Inflammatory macrophage (primary cell): ENCODE results near the gene RALGAPA1.
"Not testable (repeated sequence)": the region's sequence is repeated elsewhere in the genome, so short reads cannot be mapped to it uniquely, and the experiment has no call there.

Source experiments
- DNase-seq, 2 donors: peaks; one replicate each; pipeline ENCODE4 v3.0.0-alpha.2; 2020 to 2022

The RALGAPA1 gene

DNA sequence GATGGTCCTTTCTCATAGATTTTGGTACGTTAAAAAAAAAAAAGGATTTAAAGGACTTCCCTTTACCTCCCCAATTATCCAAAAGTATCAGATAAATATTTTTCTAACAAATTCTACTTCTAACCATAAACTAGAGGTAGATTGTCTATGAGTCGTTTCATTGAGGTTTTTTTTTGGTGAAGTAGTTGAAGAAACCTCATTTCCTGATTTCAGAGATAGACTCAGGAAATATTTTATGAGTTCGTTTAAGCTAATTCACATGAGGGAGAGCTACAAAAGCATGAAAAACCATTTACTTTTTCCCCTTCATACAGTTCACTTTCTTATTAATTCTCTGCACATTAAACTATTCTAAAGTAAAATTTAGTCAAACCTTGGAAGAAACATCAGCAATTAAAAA is 112.5 kb downstream of the RALGAPA1 start:
- no peak for DNase-seq

DNA sequence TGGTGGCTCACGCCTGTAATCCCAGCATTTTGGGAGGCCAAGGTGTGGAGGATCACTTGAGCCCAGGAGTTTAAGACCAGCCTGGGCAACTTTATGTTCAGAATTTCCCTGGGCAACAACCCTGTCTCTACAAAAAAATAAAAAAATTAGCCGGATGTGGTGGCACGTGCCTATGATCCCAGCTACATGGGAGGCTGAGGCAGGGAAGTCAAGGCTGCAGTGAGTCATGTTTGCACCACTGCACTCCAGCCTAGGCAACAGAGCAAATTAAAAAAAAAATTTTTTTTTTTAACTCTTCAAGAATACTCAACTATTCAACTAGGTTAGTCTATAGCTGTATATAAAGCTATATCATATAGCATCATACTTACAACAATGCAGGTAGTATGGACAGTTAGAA is 113.0 kb downstream of the RALGAPA1 start:
- no peak for DNase-seq

DNA sequence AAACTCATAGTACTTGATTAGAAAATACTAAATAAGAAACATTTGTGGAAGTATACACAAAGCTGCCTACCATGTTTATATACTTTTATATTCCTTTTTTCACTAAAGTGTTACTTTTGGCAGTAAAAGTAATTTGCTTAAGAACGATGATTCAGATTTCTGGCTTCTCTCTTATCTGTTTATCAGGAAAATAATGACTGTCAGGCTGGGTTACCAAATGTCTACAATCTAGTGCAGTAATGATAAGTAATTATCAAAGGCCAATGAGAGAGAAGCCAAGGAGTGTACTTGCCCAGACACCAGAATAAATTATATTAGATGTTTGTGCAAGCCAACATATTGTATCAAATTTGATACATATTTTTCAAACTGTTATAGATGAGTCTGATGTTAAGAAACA is 113.4 kb downstream of the RALGAPA1 start:
- no peak for DNase-seq

DNA sequence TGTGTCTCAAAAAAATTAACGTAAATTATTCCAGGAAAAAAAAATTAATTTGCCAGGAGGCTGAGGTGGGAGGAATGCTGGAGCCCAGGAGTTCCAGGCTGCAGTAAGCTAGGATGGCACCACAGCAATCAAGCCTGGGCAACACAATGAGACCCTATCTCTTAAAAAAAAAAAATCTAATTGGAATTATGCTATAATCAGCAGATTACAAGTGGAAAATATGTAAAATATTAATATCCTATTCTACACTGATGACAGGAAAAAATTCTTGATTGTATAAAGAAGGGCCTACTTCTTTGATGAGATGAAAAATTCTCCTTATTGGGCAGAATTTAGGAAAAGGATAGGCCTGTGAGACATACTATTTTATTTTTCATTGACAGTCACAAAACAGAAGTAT is 114.0 kb downstream of the RALGAPA1 start:
- DNase-seq = no peak

DNA sequence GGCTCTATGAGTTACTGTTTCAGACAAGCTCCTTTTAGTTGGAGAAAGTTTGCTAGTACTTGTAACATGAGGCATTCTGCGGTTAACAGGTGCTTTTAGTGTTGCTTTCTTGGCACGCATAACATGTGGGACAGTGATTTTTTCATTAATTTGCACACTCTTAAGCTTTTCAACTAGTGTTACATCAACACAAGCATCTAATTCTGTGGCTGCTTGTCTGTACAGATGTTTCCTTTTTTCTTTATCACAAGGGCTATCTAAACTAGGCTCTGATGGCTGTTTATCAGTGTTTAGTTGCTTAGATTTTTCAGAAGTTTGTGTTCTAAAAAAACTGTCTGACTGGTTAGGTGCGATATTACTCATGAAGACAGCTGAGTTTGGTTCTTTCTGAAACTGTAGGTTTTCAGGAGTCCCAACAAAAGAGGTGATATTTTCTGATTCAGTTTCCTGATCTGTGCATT is 120.1 kb downstream of the RALGAPA1 start:
- DNase-seq = no peak

DNA sequence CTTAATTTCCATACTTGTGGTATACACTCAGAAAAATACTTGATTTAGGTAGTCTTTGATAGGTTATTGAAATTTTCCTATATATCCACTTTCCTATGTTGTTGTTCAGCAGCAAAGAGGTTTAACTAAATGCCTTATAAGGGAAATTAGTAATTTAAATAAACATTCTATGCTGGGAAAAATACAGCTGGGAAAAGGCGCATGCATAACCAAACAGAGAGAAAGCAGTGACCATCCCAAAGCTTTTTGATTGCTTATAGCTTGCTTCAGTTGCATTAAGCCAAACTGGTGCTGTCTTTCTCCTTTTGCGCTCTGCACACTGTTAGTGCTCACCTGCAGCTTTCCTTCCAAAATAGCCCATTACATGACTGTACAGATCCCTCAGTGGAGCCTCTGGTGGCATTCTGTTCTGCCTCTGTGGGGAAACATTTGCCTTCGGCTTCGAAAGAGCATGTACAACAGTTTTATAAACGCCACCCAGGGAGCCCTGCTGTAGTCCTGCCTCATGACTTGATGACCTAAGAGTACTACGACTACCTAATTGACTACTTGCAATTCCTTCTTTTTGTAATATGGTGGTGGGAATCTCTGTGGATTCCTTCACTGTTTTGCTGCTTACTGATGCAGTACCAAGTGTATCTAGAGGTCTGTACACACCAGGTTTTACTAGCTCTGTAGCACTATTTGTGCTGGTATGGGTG is 120.8 kb downstream of the RALGAPA1 start:
- DNase-seq = no peak

DNA sequence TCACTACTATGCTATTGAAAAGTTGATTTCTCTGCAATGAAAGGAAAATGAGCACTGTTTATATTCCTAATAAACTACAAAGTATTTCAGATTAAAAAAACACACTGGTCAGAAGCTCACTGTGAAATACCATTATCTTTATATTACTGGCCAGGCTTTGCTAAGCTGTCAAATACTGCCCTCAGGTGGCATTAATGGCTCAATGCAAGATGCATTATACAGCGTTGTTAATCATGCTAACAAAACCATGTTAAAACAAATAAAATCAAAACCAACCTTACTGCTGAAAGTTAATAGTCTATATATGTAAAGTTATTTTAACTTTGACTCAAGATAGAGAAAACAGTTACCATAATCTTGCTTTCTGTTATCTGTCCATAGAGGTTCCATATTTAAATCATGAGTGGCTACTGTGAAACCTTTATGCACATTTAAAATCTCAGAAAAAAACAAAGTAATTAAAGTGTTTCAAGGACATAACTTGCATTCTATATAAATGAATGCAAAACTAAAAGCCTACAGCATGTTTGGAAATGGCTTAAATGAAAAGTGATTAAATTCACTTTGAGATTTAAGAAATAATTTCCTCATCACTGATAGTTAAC is 121.7 kb downstream of the RALGAPA1 start:
- peak; percentile 51 to 57 for DNase-seq

DNA sequence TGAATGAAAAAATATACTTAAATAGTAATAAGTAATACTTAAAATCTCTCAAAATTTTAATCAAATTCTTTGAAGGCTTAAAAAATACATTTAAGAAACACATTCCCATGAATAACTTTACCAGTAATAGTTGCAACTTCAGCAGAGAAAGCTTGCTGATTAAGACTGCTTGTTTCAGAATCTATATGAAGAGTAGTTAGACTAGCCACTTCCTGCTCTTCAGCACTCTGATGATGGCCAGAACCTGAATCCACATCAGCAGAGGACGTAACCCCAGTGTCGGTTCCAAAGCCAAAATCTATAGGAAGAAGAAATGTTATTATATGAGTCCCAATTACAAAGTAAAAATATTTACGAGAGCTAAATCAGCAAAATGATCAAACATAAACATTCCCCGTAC is 125.4 kb downstream of the RALGAPA1 start:
- DNase-seq = not testable (repeated sequence)

DNA sequence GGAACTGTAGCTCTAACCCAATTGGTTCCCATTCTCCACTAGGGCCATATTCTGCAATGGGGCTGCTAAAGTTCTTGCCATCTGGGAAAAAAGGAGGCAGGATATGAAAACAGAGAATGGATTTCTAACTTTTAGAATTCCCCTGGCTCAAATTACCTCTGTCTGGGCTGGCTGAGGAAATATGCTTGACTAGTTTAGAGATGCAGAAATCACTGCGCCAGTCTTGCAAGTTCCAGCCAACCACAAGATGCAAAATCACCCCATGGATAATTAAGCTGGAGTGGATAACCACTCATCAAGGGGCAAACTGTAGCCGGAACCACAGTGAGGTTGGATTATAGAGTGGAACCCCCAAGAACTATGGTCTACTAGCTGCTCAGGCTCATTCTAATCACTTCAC is 126.3 kb downstream of the RALGAPA1 start:
- no peak for DNase-seq

DNA sequence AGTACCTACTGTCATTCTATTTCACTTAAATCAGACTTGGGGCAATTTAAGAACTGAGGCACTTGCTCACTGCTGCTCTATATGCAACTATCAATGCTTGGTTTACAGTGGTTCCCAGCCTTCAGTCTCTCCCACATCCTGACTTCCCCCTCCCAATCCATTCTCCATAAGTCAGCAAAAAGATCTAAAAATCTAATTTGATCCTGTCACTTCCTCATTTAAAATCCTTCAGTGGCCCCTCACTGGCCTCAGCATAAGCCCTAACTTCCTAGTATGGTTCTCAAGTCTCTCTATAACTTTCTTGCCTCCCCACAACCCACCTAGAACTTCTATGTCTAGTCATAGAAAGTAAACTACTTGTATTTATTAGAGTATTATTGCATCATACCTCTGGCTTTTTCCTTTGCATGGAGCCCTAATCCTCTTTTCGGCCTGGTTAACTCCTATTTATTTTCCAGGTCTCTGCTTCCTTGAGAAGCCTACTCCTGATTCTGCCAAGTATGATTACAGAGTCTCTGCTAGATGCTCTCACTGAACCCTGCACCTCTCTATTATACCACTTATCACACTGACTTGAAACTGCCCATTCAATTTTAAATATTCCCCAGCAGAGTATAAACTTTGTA is 130.6 kb downstream of the RALGAPA1 start:
- peak; percentile 4 to 9 for DNase-seq

DNA sequence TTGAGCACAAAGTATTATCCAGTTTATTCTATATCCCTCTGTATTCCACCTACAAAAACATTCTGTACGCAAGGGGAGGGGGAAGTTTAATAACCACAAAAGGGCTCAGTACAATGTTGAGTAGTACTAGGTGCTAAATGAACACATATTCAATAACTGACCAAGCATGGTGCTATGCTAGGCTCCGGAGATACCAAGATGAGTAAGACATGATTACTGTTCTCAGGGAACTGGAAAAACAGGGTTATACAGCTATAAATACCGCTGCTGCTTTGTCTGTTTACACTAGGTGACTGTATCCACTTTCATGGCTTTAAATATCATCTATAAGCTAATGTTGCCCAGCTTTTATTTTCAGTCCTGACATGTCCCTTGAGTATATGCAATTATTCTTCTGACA is 139.3 kb downstream of the RALGAPA1 start:
- no peak for DNase-seq

DNA sequence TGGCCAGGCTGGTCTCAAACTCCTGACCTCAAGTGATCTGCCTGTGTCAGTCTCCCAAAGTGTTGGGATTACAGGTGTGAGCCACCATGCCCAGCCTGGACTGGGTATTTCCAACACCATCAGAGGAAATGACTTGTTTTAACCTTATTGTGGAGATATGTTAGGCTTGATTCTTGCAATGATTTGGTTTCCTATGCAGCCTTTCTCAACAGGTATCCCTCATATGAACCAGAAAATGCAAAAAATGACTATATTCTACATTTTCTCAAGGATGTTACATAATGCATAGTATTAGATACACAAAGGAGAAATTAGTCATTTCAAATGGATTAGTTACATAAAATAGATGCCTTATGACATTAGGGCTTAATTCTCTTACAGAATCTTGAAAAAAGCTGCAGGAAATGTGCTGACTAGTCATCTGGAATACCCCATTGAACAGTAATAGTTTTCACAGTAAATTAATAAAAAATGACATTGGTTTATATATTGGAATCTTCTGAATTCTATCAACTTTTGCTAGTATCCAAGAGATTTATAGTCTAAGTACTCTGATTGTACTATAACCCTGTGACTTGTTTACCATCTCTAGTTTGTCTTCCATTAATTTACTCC is 142.6 kb downstream of the RALGAPA1 start:
- no peak for DNase-seq

DNA sequence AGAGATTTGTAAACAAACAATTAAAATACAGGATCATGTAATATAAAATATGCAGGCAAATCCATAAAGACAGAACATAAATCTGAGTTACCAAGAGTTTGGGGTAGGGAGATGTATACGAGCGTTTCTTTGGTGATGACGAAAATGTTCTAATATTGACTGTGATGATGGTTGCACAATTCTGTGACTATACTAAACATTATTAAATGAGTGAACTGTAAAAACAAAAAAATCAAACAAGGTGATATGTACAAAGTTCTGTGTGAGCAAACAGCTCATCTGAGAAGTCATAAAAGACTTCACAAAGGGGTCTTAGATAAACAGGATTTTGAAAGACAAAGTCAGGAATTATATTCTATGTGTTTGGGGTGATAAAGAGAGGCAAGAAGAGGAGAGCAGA is 147.2 kb downstream of the RALGAPA1 start:
- no peak for DNase-seq

DNA sequence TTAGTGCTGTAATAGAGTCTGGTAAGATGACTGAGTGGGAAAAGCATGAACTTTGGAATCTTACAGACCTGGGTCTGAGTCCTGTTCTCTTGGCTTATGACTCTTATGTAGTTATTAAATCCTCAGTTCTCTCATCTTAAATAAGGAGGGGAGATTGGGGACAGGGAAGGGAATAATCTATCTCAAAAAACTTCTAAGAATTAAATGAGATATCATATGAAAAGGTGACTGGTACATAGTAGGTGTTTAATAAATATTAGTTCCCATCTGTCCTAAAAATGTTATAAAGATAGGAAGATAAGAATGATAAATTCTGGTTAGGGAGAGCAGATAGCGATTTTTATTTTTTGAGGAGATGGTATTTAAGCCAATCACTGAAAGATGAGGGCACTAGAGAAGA is 156.1 kb downstream of the RALGAPA1 start:
- no peak for DNase-seq

DNA sequence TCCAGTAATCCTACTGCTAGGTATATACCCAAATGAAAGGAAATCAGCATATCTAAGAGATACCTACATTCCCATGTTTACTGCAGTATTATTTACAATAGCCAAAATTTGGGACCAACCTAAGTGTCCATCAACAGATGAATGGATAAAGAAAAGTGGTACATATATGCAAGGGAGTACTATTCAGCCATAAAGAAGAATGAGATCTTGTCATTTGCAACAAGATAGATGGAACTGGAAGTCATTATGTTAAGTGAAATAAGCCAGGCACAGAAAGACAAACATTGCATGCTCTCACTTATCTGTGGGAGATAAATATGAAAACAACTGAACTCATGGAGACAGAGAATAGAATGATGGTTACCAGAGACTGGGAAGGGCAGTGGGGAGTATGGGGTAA is 165.6 kb downstream of the RALGAPA1 start:
- no peak for DNase-seq

DNA sequence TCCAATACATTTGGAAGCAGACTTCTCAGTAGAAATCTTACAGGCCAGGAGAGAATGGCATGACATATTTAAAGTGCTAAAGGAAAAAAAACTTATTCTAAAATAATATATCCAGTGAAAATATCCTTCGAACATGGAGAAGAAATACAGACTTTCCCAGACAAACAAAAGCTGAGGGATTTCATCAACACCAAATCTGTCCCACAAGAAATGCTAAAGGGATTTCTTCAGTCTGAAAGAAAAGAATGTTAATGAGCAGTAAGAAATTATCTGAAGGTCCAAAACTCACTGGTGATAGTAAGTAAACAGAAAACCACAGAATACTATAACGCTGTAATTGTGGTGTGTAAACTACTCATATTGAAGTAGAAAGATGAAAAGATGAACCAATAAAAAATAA is 171.2 kb downstream of the RALGAPA1 start:
- DNase-seq = no peak

DNA sequence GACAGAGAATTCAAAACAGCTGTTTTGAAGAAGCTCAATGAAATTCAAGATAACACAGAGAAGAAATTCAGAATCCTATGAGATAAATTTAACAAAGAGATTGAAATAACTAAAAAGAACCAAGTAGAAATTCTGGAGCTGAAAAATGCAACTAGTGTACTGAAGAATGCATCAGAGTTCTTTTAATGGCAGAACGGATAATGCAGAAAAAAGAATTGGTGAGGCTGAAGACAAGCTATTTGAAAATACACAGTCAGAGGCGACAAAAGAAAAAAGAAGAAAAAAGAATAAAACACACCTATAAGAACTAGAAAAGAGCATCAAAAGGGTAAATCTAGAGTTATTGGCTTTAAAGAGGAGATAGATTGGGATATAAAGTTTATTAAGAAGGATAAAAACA is 171.8 kb downstream of the RALGAPA1 start:
- no peak for DNase-seq

DNA sequence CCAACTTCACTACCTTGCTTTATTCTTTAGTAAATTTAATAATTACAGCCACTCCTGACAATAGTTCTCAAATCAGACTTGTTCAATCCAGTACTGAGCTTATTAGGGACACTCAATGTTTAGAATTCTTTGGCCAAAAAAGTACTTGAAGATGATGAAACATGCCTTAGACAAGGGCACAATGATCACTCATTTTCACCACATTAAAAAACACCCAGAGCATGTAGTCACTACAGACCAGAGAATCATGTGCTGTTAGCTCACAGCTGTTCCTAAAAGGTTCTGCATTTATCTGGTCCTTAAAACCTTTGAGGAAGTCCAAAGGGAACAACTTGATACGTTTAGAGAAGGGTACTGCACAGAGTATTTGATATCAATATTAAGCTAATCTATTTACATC is 176.4 kb downstream of the RALGAPA1 start:
- peak; percentile 72 to 79 for DNase-seq

DNA sequence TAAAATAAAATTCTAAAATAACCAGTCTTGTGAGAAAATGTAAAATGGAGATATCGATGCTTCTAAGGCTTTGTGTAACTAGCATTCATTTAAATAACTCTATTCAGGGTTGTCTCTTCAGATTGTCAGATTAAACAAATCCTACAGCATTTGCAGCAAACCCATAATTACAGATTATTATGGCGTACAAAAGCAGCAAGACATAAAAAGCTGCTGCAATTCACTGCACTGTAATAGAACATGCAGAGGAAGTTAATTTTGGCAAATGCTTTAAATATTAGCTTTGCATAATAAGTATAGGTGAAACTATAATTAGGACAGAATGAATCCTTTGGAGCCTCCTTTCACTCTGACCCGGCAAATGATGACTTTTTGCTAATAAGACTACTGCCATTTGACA is 176.8 kb downstream of the RALGAPA1 start:
- DNase-seq = no peak

DNA sequence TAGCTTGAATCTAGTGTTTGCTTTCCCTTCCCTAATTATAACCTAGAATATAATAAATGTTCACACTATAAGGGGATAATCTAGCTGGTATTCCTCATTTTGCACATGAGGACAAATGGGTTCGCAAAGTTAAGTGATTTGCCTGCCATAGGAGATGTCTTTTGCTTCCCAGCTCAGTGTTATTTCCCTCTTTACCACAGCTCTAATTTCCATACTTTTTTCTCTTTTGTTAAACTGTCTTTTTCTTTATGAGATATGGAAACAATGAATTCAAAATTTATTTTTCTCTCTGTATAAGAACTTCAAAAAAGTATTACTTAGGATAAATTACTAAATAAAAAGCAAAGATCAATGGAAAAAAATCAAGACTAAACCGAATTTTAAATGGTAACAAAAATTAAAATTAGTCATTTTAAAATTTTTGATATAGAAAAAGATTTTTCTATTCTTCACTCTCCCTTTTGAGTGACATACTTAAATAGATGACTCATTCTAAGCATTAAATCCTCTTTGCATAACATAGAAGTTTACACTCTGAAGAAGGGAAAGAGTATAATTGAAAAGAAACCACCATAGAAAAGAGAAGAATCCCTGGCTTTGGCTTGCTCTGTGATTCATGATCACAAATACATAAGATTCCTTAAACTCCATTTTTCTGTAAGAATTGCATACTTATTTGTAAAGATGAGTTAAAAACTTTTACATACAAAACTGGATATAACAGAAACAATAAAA is 177.9 kb downstream of the RALGAPA1 start:
- DNase-seq = no peak

DNA sequence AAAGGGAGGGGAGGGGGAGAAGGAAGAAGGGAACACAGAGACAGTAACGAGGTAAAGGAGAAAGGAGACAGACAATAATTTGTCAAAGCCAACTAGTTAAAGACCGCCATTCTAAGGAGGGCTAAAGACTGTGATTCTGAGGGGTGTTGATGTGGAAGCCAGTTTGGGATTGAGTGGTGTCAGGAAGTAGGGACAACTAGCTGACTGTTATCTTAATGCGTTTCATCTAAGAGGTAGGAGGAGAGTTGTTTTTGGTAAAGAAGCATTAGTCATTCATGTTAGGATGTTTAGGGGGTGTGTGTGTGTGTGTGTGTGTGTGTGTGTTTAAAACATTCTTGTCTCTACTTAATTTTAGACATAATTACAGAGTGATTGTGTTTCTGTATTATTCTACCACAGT is 180.1 kb downstream of the RALGAPA1 start:
- no peak for DNase-seq

DNA sequence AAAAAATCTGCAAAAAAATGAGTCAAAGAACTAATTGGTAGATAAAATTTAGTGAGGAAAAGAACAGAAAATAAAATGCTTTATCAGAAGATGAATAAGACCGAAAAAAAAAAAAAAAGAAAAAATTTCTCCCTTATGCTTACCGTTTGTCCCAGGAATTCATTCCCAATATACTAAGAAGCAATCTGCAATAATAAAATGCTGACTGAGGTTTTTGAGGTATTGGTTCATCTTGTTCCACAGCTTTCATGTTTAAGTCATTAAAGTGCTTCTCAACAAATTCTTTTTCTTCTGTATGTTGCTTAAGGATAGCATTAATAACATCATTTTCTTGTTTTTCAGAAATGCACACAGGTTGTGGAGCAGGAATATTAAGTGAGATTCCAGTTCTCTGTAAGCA is 182.1 kb downstream of the RALGAPA1 start:
- DNase-seq = not testable (repeated sequence)

DNA sequence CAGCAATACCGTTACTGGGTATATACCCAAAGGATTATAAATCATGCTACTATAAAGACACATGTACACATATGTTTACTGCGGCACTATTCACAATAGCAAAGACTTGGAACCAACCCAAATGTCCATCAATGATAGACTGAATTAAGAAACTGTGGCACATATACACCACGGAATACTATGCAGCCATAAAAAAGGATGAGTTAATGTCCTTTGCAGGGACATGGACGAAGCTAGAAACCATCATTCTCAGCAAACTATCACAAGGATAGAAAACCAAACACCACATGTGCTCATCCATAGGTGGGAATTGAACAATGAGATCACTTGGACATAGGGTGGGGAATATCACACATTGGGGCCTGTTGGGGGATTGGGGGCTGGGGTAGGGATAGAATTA is 187.1 kb downstream of the RALGAPA1 start:
- DNase-seq = not testable (repeated sequence)
